ENCODE data around the gene MYO9B. TPM values are rescaled to one million over a fixed set of nuclear protein-coding genes. Genes with fewer than 3 reads are reported as not detected.

Gene MYO9B
- total and polyA plus RNA-seq, 2 of the 13 experiments (the other 11 are each of a cell fraction or from before 2014, with no cell fraction given) = 18.0 to 18.3 TPM

GRCh38 chr19:17200408-17201079, 125.0 kb downstream of the MYO9B start (continued):
- 0 out of 2 replicates have a peak, but pooled peaks have one; percentile 29 for TF ChIP-seq ZNF414 (CRISPR knock-in tag; IDR thresholded peaks at IDR 0.05)
- no peak for TF ChIP-seq LRRFIP1 (CRISPR knock-in tag; conservative IDR thresholded peaks at IDR 0.05)
- TF ChIP-seq SOX6 (IDR thresholded peaks at IDR 0.05) = no peak
- TF ChIP-seq SOX6 (CRISPR knock-in tag; IDR thresholded peaks at IDR 0.05) = peak; percentile 96
- TF ChIP-seq SIX4 (CRISPR knock-in tag; IDR thresholded peaks at IDR 0.05) = no peak
- no peak for TF ChIP-seq GMEB2 (CRISPR knock-in tag; IDR thresholded peaks at IDR 0.05; ENCODE audit: low read depth)
- no peak for TF ChIP-seq ZNF207 (IDR thresholded peaks at IDR 0.05; ENCODE audit: borderline replicate concordance)
- 0 out of 2 replicates have a peak, but pooled peaks have one; percentile 0 for TF ChIP-seq ZNF550 (CRISPR knock-in tag; IDR thresholded peaks at IDR 0.05; ENCODE audit: borderline replicate concordance)
- TF ChIP-seq POGZ (CRISPR knock-in tag; IDR thresholded peaks at IDR 0.05) = peak; percentile 83
- peak; percentile 42 for TF ChIP-seq SKI (IDR thresholded peaks at IDR 0.05; ENCODE audit: partially characterized antibody)
- no peak for TF ChIP-seq KAT8 (CRISPR knock-in tag; IDR thresholded peaks at IDR 0.05)
- no peak for TF ChIP-seq NFRKB (IDR thresholded peaks at IDR 0.05)
- no peak for TF ChIP-seq TGIF2 (CRISPR knock-in tag; IDR thresholded peaks at IDR 0.05)
- TF ChIP-seq ONECUT2 (CRISPR knock-in tag; IDR thresholded peaks at IDR 0.05) = no peak
- no peak for TF ChIP-seq PRMT3 (CRISPR knock-in tag; IDR thresholded peaks at IDR 0.05; ENCODE audit: borderline replicate concordance, low read depth)
- TF ChIP-seq AKNA (CRISPR knock-in tag; IDR thresholded peaks at IDR 0.05; ENCODE audit: borderline replicate concordance) = no peak
- TF ChIP-seq MTA1 (CRISPR knock-in tag; IDR thresholded peaks at IDR 0.05; ENCODE audit: borderline replicate concordance) = peak; percentile 60; the same call in 1 of the 2 replicates
- TF ChIP-seq KLF16 (CRISPR knock-in tag; IDR thresholded peaks at IDR 0.05) = no peak
- TF ChIP-seq ZC3H13 (CRISPR knock-in tag; IDR thresholded peaks at IDR 0.05) = 0 out of 2 replicates have a peak, but pooled peaks have one; percentile 50
- no peak for TF ChIP-seq ZNF792 (CRISPR knock-in tag; IDR thresholded peaks at IDR 0.05)
